ENCODE results near the gene ROCK2.

DNA sequence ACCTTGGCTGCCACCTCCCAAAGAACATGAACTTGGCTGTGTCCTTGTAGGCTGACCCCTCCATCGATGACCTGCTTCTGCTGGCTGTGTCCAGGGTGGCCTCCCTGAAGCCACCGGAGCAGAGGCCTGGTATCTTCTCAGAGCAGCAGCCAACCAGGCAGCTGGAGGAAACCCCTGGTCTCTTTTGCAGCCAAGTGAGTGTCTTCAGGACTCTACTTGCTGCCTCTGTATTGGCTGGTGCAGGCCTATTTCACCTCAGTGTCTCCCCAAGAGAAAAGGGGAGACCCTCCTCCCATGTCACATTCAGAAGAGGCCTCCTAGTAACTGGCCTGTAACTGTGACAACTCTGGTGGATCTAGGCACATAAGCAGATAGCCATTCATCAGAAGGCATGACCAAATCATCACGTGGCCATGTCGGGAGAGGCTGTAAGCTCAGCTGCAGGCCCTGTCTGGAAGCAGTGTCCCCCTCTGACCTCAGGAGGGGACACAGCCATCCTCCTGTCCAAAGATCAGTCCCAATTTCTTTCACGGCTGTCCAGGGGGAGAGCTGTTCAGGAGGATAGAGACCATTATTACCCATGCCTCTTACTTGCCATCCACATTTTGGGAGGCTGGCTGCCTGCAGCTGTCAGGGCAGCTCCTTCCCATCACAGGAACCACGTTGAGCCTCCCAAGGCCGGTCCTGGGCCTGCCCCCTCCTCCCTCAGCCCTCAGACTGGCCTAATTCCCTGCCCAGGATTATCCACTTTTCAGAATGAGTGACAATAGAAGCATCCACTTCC is 20.9 kb upstream of the ROCK2 start:
- TF ChIP-seq, protein P1, sequence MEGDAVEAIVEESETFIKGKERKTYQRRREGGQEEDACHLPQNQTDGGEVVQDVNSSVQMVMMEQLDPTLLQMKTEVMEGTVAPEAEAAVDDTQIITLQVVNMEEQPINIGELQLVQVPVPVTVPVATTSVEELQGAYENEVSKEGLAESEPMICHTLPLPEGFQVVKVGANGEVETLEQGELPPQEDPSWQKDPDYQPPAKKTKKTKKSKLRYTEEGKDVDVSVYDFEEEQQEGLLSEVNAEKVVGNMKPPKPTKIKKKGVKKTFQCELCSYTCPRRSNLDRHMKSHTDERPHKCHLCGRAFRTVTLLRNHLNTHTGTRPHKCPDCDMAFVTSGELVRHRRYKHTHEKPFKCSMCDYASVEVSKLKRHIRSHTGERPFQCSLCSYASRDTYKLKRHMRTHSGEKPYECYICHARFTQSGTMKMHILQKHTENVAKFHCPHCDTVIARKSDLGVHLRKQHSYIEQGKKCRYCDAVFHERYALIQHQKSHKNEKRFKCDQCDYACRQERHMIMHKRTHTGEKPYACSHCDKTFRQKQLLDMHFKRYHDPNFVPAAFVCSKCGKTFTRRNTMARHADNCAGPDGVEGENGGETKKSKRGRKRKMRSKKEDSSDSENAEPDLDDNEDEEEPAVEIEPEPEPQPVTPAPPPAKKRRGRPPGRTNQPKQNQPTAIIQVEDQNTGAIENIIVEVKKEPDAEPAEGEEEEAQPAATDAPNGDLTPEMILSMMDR (IDR thresholded peaks at IDR 0.05) = no peak
- no peak for TF ChIP-seq EZH2 (IDR thresholded peaks at IDR 0.05; ENCODE audit: borderline replicate concordance, insufficient read depth, low read depth, low read length, poor library complexity, severe bottlenecking)
